ENCODE data around the gene GPR148.
"Not testable (repeated sequence)": the region's sequence is repeated elsewhere in the genome, so short reads cannot be mapped to it uniquely, and the experiment has no call there.

GPR148 gene

GRCh38 chr2:130728549-130729316 is at the start of gene GPR148:
Gene GPR148, plus strand, starts transcription at chr2:130729070. Its CDS starts 82 bp downstream, at chr2:130729152.
- no peak for DNase-seq (ENCODE audit: low spot score)

- not testable (repeated sequence) for DNase-seq (ENCODE audit: low spot score)
Measured at GRCh38 chr2:130692041-130692770, 36.7 kb upstream of the GPR148 start.

GRCh38 chr2:130693474-130693873 is 35.4 kb upstream of the GPR148 start:
- DNase-seq (ENCODE audit: low spot score) = not testable (repeated sequence)

GRCh38 chr2:130703250-130703649 is 25.6 kb upstream of the GPR148 start:
- DNase-seq (ENCODE audit: low spot score) = not testable (repeated sequence)

- DNase-seq (ENCODE audit: low spot score) = not testable (repeated sequence)
Measured at GRCh38 chr2:130714795-130715194, 14.1 kb upstream of the GPR148 start.

- DNase-seq (ENCODE audit: low spot score) = no peak
Measured at GRCh38 chr2:130720036-130720435, 8.8 kb upstream of the GPR148 start.

GRCh38 chr2:130720528-130720927 is 8.3 kb upstream of the GPR148 start:
- no peak for DNase-seq (ENCODE audit: low spot score)

- DNase-seq (ENCODE audit: low spot score) = no peak
Measured at GRCh38 chr2:130724455-130724854, 4.4 kb upstream of the GPR148 start.

- DNase-seq (ENCODE audit: low spot score) = no peak
Measured at GRCh38 chr2:130726614-130727180, 2.2 kb upstream of the GPR148 start.

GRCh38 chr2:130727286-130727924 is 1.5 kb upstream of the GPR148 start:
- no peak for DNase-seq (ENCODE audit: low spot score)

- no peak for DNase-seq (ENCODE audit: low spot score)
Measured at GRCh38 chr2:130728007-130728454, 839 bp upstream of the GPR148 start.

- DNase-seq (ENCODE audit: low spot score) = no peak
Measured at GRCh38 chr2:130729322-130730299, 741 bp downstream of the GPR148 start.

GRCh38 chr2:130732257-130732656 is 3.4 kb downstream of the GPR148 start:
- DNase-seq (ENCODE audit: low spot score) = not testable (repeated sequence)

GRCh38 chr2:130735200-130735599 is 6.3 kb downstream of the GPR148 start:
- DNase-seq (ENCODE audit: low spot score) = no peak

GRCh38 chr2:130736487-130736886 is 7.6 kb downstream of the GPR148 start:
- DNase-seq (ENCODE audit: low spot score) = no peak

GRCh38 chr2:130737592-130737991 is 8.7 kb downstream of the GPR148 start:
- DNase-seq (ENCODE audit: low spot score) = no peak

- no peak for DNase-seq (ENCODE audit: low spot score)
Measured at GRCh38 chr2:130740671-130741070, 11.8 kb downstream of the GPR148 start.

- no peak for DNase-seq (ENCODE audit: low spot score)
Measured at GRCh38 chr2:130743278-130743677, 14.4 kb downstream of the GPR148 start.

- no peak for DNase-seq (ENCODE audit: low spot score)
Measured at GRCh38 chr2:130744287-130745117, 15.6 kb downstream of the GPR148 start.

- DNase-seq (ENCODE audit: low spot score) = no peak
Measured at GRCh38 chr2:130749078-130749477, 20.2 kb downstream of the GPR148 start.
